IMR-90 (cell line): ENCODE measurements around the gene PLCL2. TPM values are rescaled to one million over a fixed set of nuclear protein-coding genes. Genes with fewer than 3 reads are reported as not detected.

Source experiments
- ATAC-seq: fragments of 200-7000 bp; cut with Tn5 transposase; 2 replicates; pipeline ENCODE4 v1.9.1; 2020; ENCODE audit warnings: low read depth, mild to moderate bottlenecking, moderate library complexity
- BruUV-seq: library from RNA; stranded (reverse); fragments of 400-500 nt; replicated peaks from 2 replicates; lab custom pipeline; 2021; lab: Mats Ljungman, UMichigan
- CTCF ChIA-PET: fragments of 300-600 bp; formaldehyde crosslinking; extraction: SDS; loops from one replicate; lab custom pipeline; 2021; ENCODE audit warnings: antibody characterized with exemption; lab: Yijun Ruan, JAX
- POLR2A ChIA-PET: fragments of 300-600 bp; sonication (Branson Sonifier 250); formaldehyde crosslinking; loops from one replicate; lab custom pipeline; 2022; ENCODE audit warnings: antibody characterized with exemption; ENCODE audit not compliant: unreplicated experiment; lab: Charles Lee
- DNase-seq: peaks from one replicate; pipeline ENCODE4 v3.0.0; 2013
- H2AFZ ChIP-seq: replicated peaks from 2 replicates; pipeline ENCODE3; 2013; ENCODE audit warnings: low read length, mild to moderate bottlenecking; ENCODE audit not compliant: poor library complexity
- H2AK5ac ChIP-seq: 2 replicates; pipeline ENCODE4 v1.6.1; 2013; ENCODE audit warnings: low read depth, low read length, inconsistent platforms
- H2AK9ac ChIP-seq: replicated peaks from 2 replicates; pipeline ENCODE3; 2013; ENCODE audit warnings: mild to moderate bottlenecking, low read depth, low read length, moderate library complexity; ENCODE audit not compliant: poor library complexity
- H2BK120ac ChIP-seq: 2 replicates; pipeline ENCODE4 v1.6.1; 2013; ENCODE audit warnings: low read depth, low read length, inconsistent platforms
- H2BK15ac ChIP-seq: 3 replicates; pipeline ENCODE4 v1.6.1; 2013; ENCODE audit warnings: low read depth, low read length, inconsistent platforms
- H2BK20ac ChIP-seq: 2 replicates; pipeline ENCODE4 v1.6.1; 2013; ENCODE audit warnings: low read depth, mild to moderate bottlenecking, inconsistent platforms, low read length, moderate library complexity
- H2BK5ac ChIP-seq: 2 replicates; pipeline ENCODE4 v1.6.1; 2013; ENCODE audit warnings: mild to moderate bottlenecking, low read depth, low read length, inconsistent platforms; ENCODE audit not compliant: poor library complexity, severe bottlenecking
- H3K14ac ChIP-seq: replicated peaks from 2 replicates; pipeline ENCODE4 v1.6.1; 2013; ENCODE audit warnings: low read depth, low read length, inconsistent platforms
- H3K18ac ChIP-seq: 2 replicates; pipeline ENCODE4 v1.6.1; 2013; ENCODE audit warnings: low read depth, low read length, control low read depth
- H3K23ac ChIP-seq: 2 replicates; pipeline ENCODE4 v1.6.1; 2013; ENCODE audit warnings: low read depth, low read length, inconsistent platforms
- H3K27ac ChIP-seq: 2 replicates; pipeline ENCODE4 v1.5.1; 2013; ENCODE audit warnings: mild to moderate bottlenecking, control low read depth, low read length; ENCODE audit not compliant: insufficient read depth
- H3K27me3 ChIP-seq: 2 replicates; pipeline ENCODE4 v1.6.1; 2013; ENCODE audit warnings: low read length; ENCODE audit not compliant: control insufficient read depth, insufficient read depth
- H3K36me3 ChIP-seq: 2 replicates; pipeline ENCODE4 v1.6.1; 2013; ENCODE audit warnings: low read length, mixed read lengths; ENCODE audit not compliant: control insufficient read depth, insufficient read depth
- H3K4ac ChIP-seq: 2 replicates; pipeline ENCODE4 v1.6.1; 2013; ENCODE audit warnings: low read depth, low read length, inconsistent platforms
- H3K4me1 ChIP-seq: 2 replicates; pipeline ENCODE4 v1.6.1; 2013; ENCODE audit warnings: low read length, mixed read lengths; ENCODE audit not compliant: control insufficient read depth, insufficient read depth
- H3K4me2 ChIP-seq: 2 replicates; pipeline ENCODE4 v1.6.1; 2013; ENCODE audit warnings: low read depth, mild to moderate bottlenecking, control low read depth, low read length, moderate library complexity
- H3K4me3 ChIP-seq: 2 replicates; pipeline ENCODE4 v1.5.1; 2013; ENCODE audit warnings: low read depth, mild to moderate bottlenecking, control low read depth, low read length, moderate library complexity; ENCODE audit not compliant: insufficient read depth
- H3K56ac ChIP-seq: 2 replicates; pipeline ENCODE4 v1.6.1; 2013; ENCODE audit warnings: low read length, inconsistent platforms; ENCODE audit not compliant: insufficient read depth; ENCODE audit errors: extremely low read depth
- H3K79me1 ChIP-seq, 2 experiments: 2 replicates each; pipeline ENCODE4 v1.6.1; 2013; ENCODE audit warnings: low read length in 2 of 2, inconsistent platforms in 1 of 2, low read depth in 1 of 2
- H3K9ac ChIP-seq: 2 replicates; pipeline ENCODE4 v1.6.1; 2013; ENCODE audit warnings: low read depth, low read length, control low read depth
- H3K9me1 ChIP-seq: 2 replicates; pipeline ENCODE4 v1.6.1; 2013; ENCODE audit warnings: low read length, inconsistent platforms; ENCODE audit not compliant: insufficient read depth
- H3K9me3 ChIP-seq: 2 replicates; pipeline ENCODE4 v1.6.1; 2013; ENCODE audit warnings: low read length; ENCODE audit not compliant: control insufficient read depth, insufficient read depth
- H4K20me1 ChIP-seq: 2 replicates; pipeline ENCODE4 v1.6.1; 2013; ENCODE audit warnings: low read length, inconsistent platforms; ENCODE audit not compliant: insufficient read depth
- H4K5ac ChIP-seq: 2 replicates; pipeline ENCODE4 v1.6.1; 2013; ENCODE audit warnings: mild to moderate bottlenecking, low read depth, low read length, control low read depth
- H4K8ac ChIP-seq, 2 experiments: 2 replicates each; pipeline ENCODE4 v1.6.1; 2013; ENCODE audit warnings: low read depth in 2 of 2, low read length in 2 of 2, control low read depth in 1 of 2, inconsistent platforms in 1 of 2
- H4K91ac ChIP-seq: 2 replicates; pipeline ENCODE4 v1.6.1; 2013; ENCODE audit warnings: low read depth, low read length, inconsistent platforms; ENCODE audit not compliant: insufficient read depth
- BHLHE40 ChIP-seq: fragments of 150-350 bp; IDR thresholded peaks from 2 replicates; pipeline ENCODE4 v1.6.1; 2016; ENCODE audit warnings: mild to moderate bottlenecking, low read depth, low read length
- CEBPB ChIP-seq: IDR thresholded peaks from 2 replicates; pipeline ENCODE4 v1.6.1; 2012; ENCODE audit warnings: low read depth, low read length, improper control_type of control experiment
- CTCF ChIP-seq: conservative IDR thresholded peaks from 2 replicates; pipeline ENCODE4 v1.5.1; 2012; ENCODE audit warnings: mild to moderate bottlenecking, low read depth, low read length, improper control_type of control experiment
- FOS ChIP-seq: fragments of 150-350 bp; IDR thresholded peaks from 2 replicates; pipeline ENCODE4 v1.6.1; 2016; ENCODE audit warnings: low read depth, low read length
- MAZ ChIP-seq: IDR thresholded peaks from 2 replicates; pipeline ENCODE4 v1.6.1; 2012; ENCODE audit warnings: low read depth, mild to moderate bottlenecking, low read length, improper control_type of control experiment, moderate library complexity, borderline replicate concordance
- MXI1 ChIP-seq: IDR thresholded peaks from 2 replicates; pipeline ENCODE4 v1.6.1; 2012; ENCODE audit warnings: low read depth, mild to moderate bottlenecking, low read length, moderate library complexity, borderline replicate concordance
- POLR2A ChIP-seq: IDR thresholded peaks from 2 replicates; pipeline ENCODE4 v1.6.1; 2012; ENCODE audit warnings: mild to moderate bottlenecking, low read depth, low read length
- RAD21 ChIP-seq: IDR thresholded peaks from 2 replicates; pipeline ENCODE4 v1.6.1; 2012; ENCODE audit warnings: low read length, improper control_type of control experiment
- RCOR1 ChIP-seq: IDR thresholded peaks from 2 replicates; pipeline ENCODE4 v1.6.1; 2012; ENCODE audit warnings: mild to moderate bottlenecking, low read length, improper control_type of control experiment; ENCODE audit not compliant: insufficient replicate concordance
- USF2 ChIP-seq: fragments of 150-350 bp; IDR thresholded peaks from 2 replicates; pipeline ENCODE4 v1.6.1; 2017; ENCODE audit warnings: mild to moderate bottlenecking, antibody characterized with exemption, low read length, low read depth
- WGBS, 2 experiments: methylation state at CpG; one replicate each; pipeline versions ENCODE4 v1.1.5 to v1.1.7; 2013; ENCODE audit warnings: missing lambda C conversion rate in 2 of 2; ENCODE audit not compliant: insufficient read length in 1 of 2; ENCODE audit errors: extremely low coverage in 2 of 2; 5-methylcytosine and 5-hydroxymethylcytosine counted together
- dilution Hi-C: fragments of 300-500 bp; cut with HindIII; formaldehyde crosslinking; loops from one replicate; pipeline ENCODE4 v1.14.3; 2018; ENCODE audit warnings: low sequenced_read_pairs; ENCODE audit not compliant: unreplicated experiment
- in situ Hi-C: fragments of 300-500 bp; cut with MboI; formaldehyde crosslinking; loops from 3 replicates; pipeline ENCODE4 v1.14.3; 2019; ENCODE audit warnings: low sequenced_read_pairs, inconsistent platforms, mixed read lengths
- intact Hi-C: fragments of 100-400 bp; cut with micrococcal nuclease; formaldehyde crosslinking; loops from 2 replicates; pipeline ENCODE4 v1.10.0; 2022
- polyA plus RNA-seq, 3 experiments: library from polyadenylated mRNA; depleted of rRNA; stranded (reverse); fragments of >200 nt; gene quantifications; 2 replicates each; pipeline ENCODE4 v1.2.3, GENCODE V29; 2012; ENCODE audit warnings: low replicate concordance in 1 of 3
- total RNA-seq: library from RNA; depleted of rRNA; stranded (reverse); fragments of >200 nt; gene quantifications from 2 replicates; pipeline ENCODE4 v1.2.3, GENCODE V29; 2012

The PLCL2 gene
- total and polyA plus RNA-seq, 2 of the 4 experiments (the other 2 are of a cell fraction): 0.92 to 3.8 TPM

- Histone ChIP-seq H2BK20ac (no peak overlapping the region), H3K4me1 (no peaks in the 10 kb centered on the region), H2AK5ac (no peak overlapping the region), H3K9ac (no peak overlapping the region), H3K4ac (no peak overlapping the region), H3K79me1 (no peaks in the 10 kb centered on the region), H3K4me3 (no peak overlapping the region), H3K27ac (no peak overlapping the region), H4K20me1 (no peaks in the 10 kb centered on the region), H2BK15ac (no peak overlapping the region), H3K23ac (no peak overlapping the region), H3K56ac (no peak overlapping the region), H2AK9ac (no peak overlapping the region), H2BK5ac (no peak overlapping the region), H3K36me3 (no peaks in the 10 kb centered on the region), H3K27me3 (no peaks in the 10 kb centered on the region), H2AFZ (no peak overlapping the region), H3K9me3 (no peaks in the 10 kb centered on the region), H2BK120ac (no peak overlapping the region), H3K4me2 (no peak overlapping the region), H4K8ac (no peak overlapping the region), H4K5ac (no peak overlapping the region), H3K9me1 (no peaks in the 10 kb centered on the region), H3K14ac (no peak overlapping the region), H3K18ac (no peak overlapping the region), H4K91ac (no peak overlapping the region)
- in situ Hi-C loops: no loop called here
- no CpG with 5 or more reads among the region's 1 CpG for WGBS, 2 experiments
- ChIA-PET CTCF (no interaction called here), POLR2A (no interaction called here)
- intact Hi-C loops: no loop called here
- TF ChIP-seq CTCF (no peak), RCOR1 (no peak), MAZ (no peak), RAD21 (no peak), POLR2A (no peak), USF2 (no peak), FOS (no peak), MXI1 (no peak), CEBPB (no peak), BHLHE40 (no peak)
- DNase-seq (no peak), ATAC-seq (no peak)
- BruUV-seq: no TSS peak
- dilution Hi-C loops: no loop called here
These were observed 29.3 kb upstream of the PLCL2 start for GRCh38 chr3:16855497-16855896.
